Karpas-422 (cell line): Measurements from ENCODE around the gene ZMAT3. TPM values are rescaled to one million over a fixed set of nuclear protein-coding genes. Genes with fewer than 3 reads are reported as not detected.

ENCODE experiments used
- DNase-seq: peaks from one replicate; pipeline ENCODE4 v3.0.0-alpha.2; 2015
- H2AFZ ChIP-seq: fragments of 200-600 bp; sonication (generic); 2 replicates; pipeline ENCODE4 v1.6.1; 2014; ENCODE audit warnings: antibody characterized with exemption, low read length, mixed read lengths
- H3K27ac ChIP-seq: fragments of 200-600 bp; sonication (generic); 2 replicates; pipeline ENCODE4 v1.5.1; 2014; ENCODE audit warnings: mild to moderate bottlenecking, low read length, moderate library complexity
- H3K27me3 ChIP-seq: fragments of 200-600 bp; sonication (generic); 2 replicates; pipeline ENCODE4 v1.6.1; 2014; ENCODE audit warnings: low read length, mixed read lengths
- H3K36me3 ChIP-seq: fragments of 200-600 bp; sonication (generic); 2 replicates; pipeline ENCODE4 v1.6.1; 2014; ENCODE audit warnings: low read length, mixed read lengths; ENCODE audit not compliant: insufficient read depth
- H3K4me1 ChIP-seq: fragments of 200-600 bp; sonication (generic); 2 replicates; pipeline ENCODE4 v1.6.1; 2014; ENCODE audit warnings: mild to moderate bottlenecking, low read length, mixed read lengths
- H3K4me2 ChIP-seq: fragments of 200-600 bp; sonication (generic); 2 replicates; pipeline ENCODE4 v1.6.1; 2014; ENCODE audit warnings: low read length, low read depth, mild to moderate bottlenecking; ENCODE audit not compliant: poor library complexity, severe bottlenecking
- H3K4me3 ChIP-seq: fragments of 200-600 bp; sonication (generic); 2 replicates; pipeline ENCODE4 v1.5.1; 2014; ENCODE audit warnings: mild to moderate bottlenecking, antibody characterized with exemption, low read length, mixed read lengths
- H3K79me2 ChIP-seq: fragments of 200-600 bp; sonication (generic); 2 replicates; pipeline ENCODE4 v1.6.1; 2014; ENCODE audit warnings: mild to moderate bottlenecking, low read length, mixed read lengths
- H3K9ac ChIP-seq: fragments of 200-600 bp; sonication (generic); 2 replicates; pipeline ENCODE4 v1.6.0; 2014; ENCODE audit warnings: low read length
- H3K9me2 ChIP-seq: fragments of 200-600 bp; sonication (generic), shearing (Covaris generic); replicated peaks from 2 replicates; pipeline ENCODE4 v1.6.0; 2014; ENCODE audit warnings: mild to moderate bottlenecking, low read length, moderate library complexity; ENCODE audit not compliant: insufficient read depth
- H3K9me3 ChIP-seq: fragments of 300-700, 200-600 bp; sonication (generic); 2 replicates; pipeline ENCODE4 v1.6.1; 2014; ENCODE audit warnings: low read length, mixed read lengths
- H4K20me1 ChIP-seq: fragments of 200-600 bp; sonication (generic); 2 replicates; pipeline ENCODE4 v1.6.1; 2014; ENCODE audit warnings: mild to moderate bottlenecking, antibody characterized with exemption, low read length, low read depth; ENCODE audit not compliant: insufficient read depth
- total RNA-seq: library from RNA; depleted of rRNA; stranded (reverse); fragments of >200 nt; shearing (Covaris generic); gene quantifications from 2 replicates; pipeline ENCODE4 v1.2.3, GENCODE V29; 2014; ENCODE audit warnings: low replicate concordance

ZMAT3 gene
- total RNA-seq, 1 experiment from 2014 or later, result 11.9 TPM

GRCh38 chr3:179076243-179077027, 4.8 kb upstream of the ZMAT3 start:
- Histone ChIP-seq H4K20me1 (no peaks in the 10 kb centered on the region), H3K4me2 (no peak overlapping the region), H3K4me3 (no peak overlapping the region), H3K79me2 (no peaks in the 10 kb centered on the region), H3K4me1 (peaks cover 6% of the 10 kb centered on the region), H3K36me3 (no peaks in the 10 kb centered on the region), H3K27ac (no peak overlapping the region), H3K9ac (no peak overlapping the region), H3K9me2 (no peaks in the 10 kb centered on the region), H2AFZ (no peak overlapping the region), H3K27me3 (no peaks in the 10 kb centered on the region), H3K9me3 (no peaks in the 10 kb centered on the region)
- no peak for DNase-seq

- H3K4me3 ChIP-seq, result no peak overlapping the region
- H3K9ac ChIP-seq, result no peak overlapping the region
- DNase-seq, result no peak
- H3K36me3 ChIP-seq, result no peaks in the 10 kb centered on the region
- 0 out of 2 replicates have a peak, but pooled peaks cover 3% of the 10 kb centered on the region for H3K79me2 ChIP-seq
- no peaks in the 10 kb centered on the region for H3K9me3 ChIP-seq
- no peaks in the 10 kb centered on the region for H4K20me1 ChIP-seq
- no peak overlapping the region for H3K27ac ChIP-seq
- H3K9me2 ChIP-seq, result no peaks in the 10 kb centered on the region
- H3K4me1 ChIP-seq, result peaks cover 20% of the 10 kb centered on the region
- no peak overlapping the region for H2AFZ ChIP-seq
- H3K4me2 ChIP-seq, result no peak overlapping the region
- no peaks in the 10 kb centered on the region for H3K27me3 ChIP-seq
These were observed 3.0 kb upstream of the ZMAT3 start for GRCh38 chr3:179074656-179075055.

GRCh38 chr3:179073816-179074215, 2.2 kb upstream of the ZMAT3 start:
- Histone ChIP-seq H4K20me1 (no peaks in the 10 kb centered on the region), H3K9me2 (no peaks in the 10 kb centered on the region), H3K4me3 (no peak overlapping the region), H3K9ac (no peak overlapping the region), H3K4me2 (no peak overlapping the region), H3K27me3 (no peaks in the 10 kb centered on the region), H3K36me3 (no peaks in the 10 kb centered on the region), H3K27ac (no peak overlapping the region), H2AFZ (no peak overlapping the region), H3K9me3 (no peaks in the 10 kb centered on the region), H3K79me2 (peaks cover 3% of the 10 kb centered on the region; the same call in 1 of the 2 replicates), H3K4me1 (peaks cover 29% of the 10 kb centered on the region)
- DNase-seq, result no peak

GRCh38 chr3:179072100-179072438, 460 bp upstream of the ZMAT3 start:
- Histone ChIP-seq H3K27ac (peak overlapping the region; percentile 44), H3K9me2 (no peaks in the 10 kb centered on the region), H3K27me3 (no peaks in the 10 kb centered on the region), H3K4me3 (peak overlapping the region; percentile 93), H3K9me3 (no peaks in the 10 kb centered on the region), H3K36me3 (no peaks in the 10 kb centered on the region), H4K20me1 (no peaks in the 10 kb centered on the region), H3K79me2 (peaks cover 7% of the 10 kb centered on the region; the same call in 1 of the 2 replicates), H3K4me1 (peaks cover 31% of the 10 kb centered on the region), H3K4me2 (peak overlapping the region; percentile 90), H3K9ac (peak overlapping the region; percentile 90), H2AFZ (peak overlapping the region; percentile 93)
- DNase-seq, result peak; percentile 78

- H3K4me2 ChIP-seq, result peak overlapping the region; percentile 90
- H3K79me2 ChIP-seq, result peaks cover 7% of the 10 kb centered on the region; the same call in 1 of the 2 replicates
- peak overlapping the region; percentile 93 for H2AFZ ChIP-seq
- H3K9me3 ChIP-seq, result no peaks in the 10 kb centered on the region
- H3K9ac ChIP-seq, result peak overlapping the region; percentile 90
- no peaks in the 10 kb centered on the region for H3K36me3 ChIP-seq
- H4K20me1 ChIP-seq, result no peaks in the 10 kb centered on the region
- no peaks in the 10 kb centered on the region for H3K27me3 ChIP-seq
- DNase-seq, result no peak
- peak overlapping the region; percentile 93 for H3K4me3 ChIP-seq
- no peaks in the 10 kb centered on the region for H3K9me2 ChIP-seq
- H3K4me1 ChIP-seq, result peaks cover 31% of the 10 kb centered on the region
- H3K27ac ChIP-seq, result no peak overlapping the region
These were observed 634 bp downstream of the ZMAT3 start for GRCh38 chr3:179071027-179071322.

- Histone ChIP-seq H4K20me1 (no peaks in the 10 kb centered on the region), H3K4me1 (peaks cover 31% of the 10 kb centered on the region), H2AFZ (no peak overlapping the region), H3K9me2 (no peaks in the 10 kb centered on the region), H3K4me3 (peak overlapping the region; percentile 93), H3K36me3 (no peaks in the 10 kb centered on the region), H3K27ac (no peak overlapping the region), H3K9ac (peak overlapping the region; percentile 90), H3K79me2 (peaks cover 7% of the 10 kb centered on the region; the same call in 1 of the 2 replicates), H3K4me2 (peak overlapping the region; percentile 90), H3K9me3 (no peaks in the 10 kb centered on the region), H3K27me3 (no peaks in the 10 kb centered on the region)
- no peak for DNase-seq
These were observed 1.7 kb downstream of the ZMAT3 start for GRCh38 chr3:179069762-179070390.

- no peaks in the 10 kb centered on the region for H3K36me3 ChIP-seq
- peak; percentile 44 for DNase-seq
- H4K20me1 ChIP-seq, result no peaks in the 10 kb centered on the region
- 0 out of 2 replicates have a peak overlapping the region, but pooled peaks have one; percentile 1 for H3K9ac ChIP-seq
- H3K4me2 ChIP-seq, result peak overlapping the region; percentile 90
- no peak overlapping the region for H3K27ac ChIP-seq
- H3K4me1 ChIP-seq, result peaks cover 31% of the 10 kb centered on the region
- no peaks in the 10 kb centered on the region for H3K9me3 ChIP-seq
- no peak overlapping the region for H3K4me3 ChIP-seq
- H2AFZ ChIP-seq, result no peak overlapping the region
- H3K79me2 ChIP-seq, result peaks cover 7% of the 10 kb centered on the region; the same call in 1 of the 2 replicates
- H3K27me3 ChIP-seq, result no peaks in the 10 kb centered on the region
- no peaks in the 10 kb centered on the region for H3K9me2 ChIP-seq
These were observed 2.7 kb downstream of the ZMAT3 start for GRCh38 chr3:179068779-179069530.

GRCh38 chr3:179067839-179068238, 3.8 kb downstream of the ZMAT3 start:
- no peaks in the 10 kb centered on the region for H4K20me1 ChIP-seq
- H3K4me1 ChIP-seq, result peaks cover 31% of the 10 kb centered on the region
- H3K4me3 ChIP-seq, result no peak overlapping the region
- peaks cover 9% of the 10 kb centered on the region; the same call in 1 of the 2 replicates for H3K79me2 ChIP-seq
- H3K4me2 ChIP-seq, result no peak overlapping the region
- no peak for DNase-seq
- H3K9ac ChIP-seq, result no peak overlapping the region
- H3K27me3 ChIP-seq, result no peaks in the 10 kb centered on the region
- H3K27ac ChIP-seq, result no peak overlapping the region
- no peaks in the 10 kb centered on the region for H3K9me2 ChIP-seq
- H3K9me3 ChIP-seq, result no peaks in the 10 kb centered on the region
- no peaks in the 10 kb centered on the region for H3K36me3 ChIP-seq
- no peak overlapping the region for H2AFZ ChIP-seq
